ENCODE measurements around the gene TRIM67.

DNA sequence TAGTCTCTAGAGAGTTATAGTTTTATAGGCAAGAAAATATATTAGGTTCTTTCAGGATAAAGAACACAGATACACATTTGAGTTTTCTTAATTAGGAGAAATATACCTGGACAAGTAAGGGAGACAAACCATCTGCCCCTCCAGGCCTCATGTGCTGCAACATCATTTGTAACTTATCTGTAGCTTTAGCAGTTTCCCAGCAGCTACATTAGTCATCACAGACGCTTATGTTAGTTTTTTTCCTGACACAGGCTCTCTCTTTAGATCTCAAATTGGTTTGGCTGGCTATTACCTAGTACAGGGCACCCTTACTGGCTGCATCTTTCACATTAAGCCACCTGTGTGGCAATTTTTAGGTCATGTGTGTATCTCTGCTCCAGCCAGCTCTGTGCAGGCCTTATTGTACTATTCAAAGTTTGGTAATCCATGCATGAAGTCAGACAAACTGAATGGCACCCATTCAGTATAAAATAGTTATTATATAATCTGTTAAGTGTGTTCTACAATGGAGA, 105.0 kb downstream of the TRIM67 start:
- TF ChIP-seq, protein P1, sequence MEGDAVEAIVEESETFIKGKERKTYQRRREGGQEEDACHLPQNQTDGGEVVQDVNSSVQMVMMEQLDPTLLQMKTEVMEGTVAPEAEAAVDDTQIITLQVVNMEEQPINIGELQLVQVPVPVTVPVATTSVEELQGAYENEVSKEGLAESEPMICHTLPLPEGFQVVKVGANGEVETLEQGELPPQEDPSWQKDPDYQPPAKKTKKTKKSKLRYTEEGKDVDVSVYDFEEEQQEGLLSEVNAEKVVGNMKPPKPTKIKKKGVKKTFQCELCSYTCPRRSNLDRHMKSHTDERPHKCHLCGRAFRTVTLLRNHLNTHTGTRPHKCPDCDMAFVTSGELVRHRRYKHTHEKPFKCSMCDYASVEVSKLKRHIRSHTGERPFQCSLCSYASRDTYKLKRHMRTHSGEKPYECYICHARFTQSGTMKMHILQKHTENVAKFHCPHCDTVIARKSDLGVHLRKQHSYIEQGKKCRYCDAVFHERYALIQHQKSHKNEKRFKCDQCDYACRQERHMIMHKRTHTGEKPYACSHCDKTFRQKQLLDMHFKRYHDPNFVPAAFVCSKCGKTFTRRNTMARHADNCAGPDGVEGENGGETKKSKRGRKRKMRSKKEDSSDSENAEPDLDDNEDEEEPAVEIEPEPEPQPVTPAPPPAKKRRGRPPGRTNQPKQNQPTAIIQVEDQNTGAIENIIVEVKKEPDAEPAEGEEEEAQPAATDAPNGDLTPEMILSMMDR (IDR thresholded peaks at IDR 0.05), result no peak
- no peak for TF ChIP-seq POLR2A (IDR thresholded peaks at IDR 0.05)

Measured in body of pancreas (tissue), 4 donors.